Globus pallidus (tissue), 1 donor: ENCODE measurements around the gene TPK1.

ENCODE experiments used
- DNase-seq: peaks from one replicate; pipeline ENCODE4 v3.0.0-alpha.2; 2015; ENCODE audit warnings: low spot score

TPK1 gene

DNA sequence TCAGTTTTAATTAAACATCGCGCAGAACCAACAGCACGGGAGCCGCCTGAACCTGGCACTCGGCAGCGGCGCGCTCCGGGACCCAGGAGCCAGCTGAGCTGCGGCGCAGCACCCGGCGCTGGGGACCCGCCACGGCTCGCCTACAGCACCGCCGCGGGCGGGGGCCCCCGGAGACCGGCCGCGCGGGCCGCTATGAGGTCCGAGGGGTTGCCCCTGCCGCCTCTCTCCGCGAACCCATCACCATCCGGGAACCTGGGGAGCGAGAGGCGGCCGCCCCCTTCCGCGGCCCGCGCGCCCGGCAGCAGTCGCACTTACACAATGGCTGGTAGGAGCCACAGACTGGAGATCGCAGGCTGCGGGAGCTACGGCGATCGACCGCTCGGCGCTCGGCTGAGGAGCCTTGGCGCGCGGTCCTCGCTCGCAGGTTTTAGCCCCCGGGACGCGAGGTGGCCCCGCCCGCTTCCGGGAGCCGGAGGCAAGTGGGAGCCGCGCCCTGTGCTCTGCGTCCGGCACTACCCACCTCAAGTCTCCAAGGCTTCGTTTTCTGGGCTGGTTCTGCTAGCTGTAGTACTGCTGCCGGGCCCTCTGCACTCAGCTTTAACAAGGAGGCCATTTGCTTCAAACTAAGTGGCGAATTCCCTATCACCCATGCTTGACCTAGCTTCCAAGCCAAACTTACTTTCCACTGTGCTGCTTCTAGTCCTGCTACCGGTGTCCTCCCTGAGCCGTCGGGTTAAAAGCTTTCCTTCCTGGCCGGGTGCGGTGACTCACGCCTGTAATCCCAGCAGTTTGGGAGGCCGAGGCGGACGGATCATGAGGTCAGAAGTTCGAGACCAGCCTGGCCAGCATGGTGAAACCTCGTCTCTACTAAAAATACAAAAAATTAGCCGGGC lies at the start of gene TPK1:
Gene TPK1 (minus strand): TSS at position 402 of the 893 bp plus-strand sequence. CDS start 451 bp downstream, outside the sequence.
- DNase-seq, result peak; percentile 87

DNA sequence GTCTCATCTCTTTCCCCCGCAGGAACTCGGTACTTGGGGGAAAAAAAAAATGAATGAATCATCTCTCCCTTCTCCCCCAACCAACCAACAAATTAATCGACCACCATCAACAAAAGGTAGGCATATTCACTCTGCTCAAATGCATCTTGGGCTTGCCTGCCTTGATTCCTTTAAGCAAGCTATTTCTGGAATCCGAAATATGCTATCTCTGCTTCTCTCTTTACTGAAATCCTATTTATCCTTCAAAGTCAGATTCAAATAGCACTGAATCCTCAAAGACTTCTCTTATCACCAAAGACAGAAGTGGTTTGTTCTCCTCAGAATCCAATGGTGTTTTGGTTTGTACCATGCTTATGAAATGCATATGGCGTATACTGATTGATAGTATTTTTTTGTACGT lies 49.6 kb upstream of the TPK1 start:
- no peak for DNase-seq

DNA sequence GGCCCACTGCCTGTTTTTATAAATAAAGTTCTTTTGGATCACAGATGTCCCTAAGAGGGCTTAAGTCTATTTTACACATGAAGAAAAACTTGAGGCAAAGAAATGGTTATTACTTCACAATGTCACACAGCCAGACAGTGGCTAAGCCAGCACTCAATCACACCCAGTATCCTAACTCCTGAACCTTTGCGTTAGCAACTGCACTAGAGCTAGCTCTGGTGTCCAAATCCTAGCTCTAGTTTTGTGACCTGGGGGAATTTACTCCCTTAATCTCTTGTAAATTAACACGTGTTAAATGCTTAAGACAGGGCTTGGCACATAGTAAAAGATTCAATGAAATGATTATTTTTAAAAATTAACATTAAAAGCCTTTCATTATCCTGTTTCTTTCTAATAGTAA lies 49.0 kb upstream of the TPK1 start:
- no peak for DNase-seq

DNA sequence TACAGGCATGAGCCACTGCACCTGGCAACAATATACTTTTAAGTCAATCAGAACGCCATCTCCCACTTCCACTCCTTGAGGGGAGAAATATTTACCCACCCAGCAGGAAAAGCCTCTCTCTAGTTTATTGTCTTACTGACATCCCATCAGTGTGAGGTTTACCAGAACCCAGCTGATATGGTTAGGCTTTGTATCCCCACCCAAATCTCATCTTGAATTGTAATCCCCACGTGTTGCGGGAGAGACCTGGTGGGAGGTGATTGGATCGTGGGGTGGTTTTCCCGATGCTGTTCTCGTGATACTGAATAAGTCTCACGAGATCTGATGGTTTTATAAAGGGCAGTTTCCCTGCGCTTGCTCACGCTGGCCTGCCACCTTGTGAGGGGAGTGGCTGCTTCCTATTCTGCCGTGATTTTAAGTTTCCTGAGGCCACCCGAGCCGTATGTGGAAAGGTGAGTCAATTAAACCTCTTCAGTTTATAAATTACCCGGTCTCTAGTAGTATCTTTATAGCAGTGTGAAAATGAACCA lies 37.5 kb upstream of the TPK1 start:
- DNase-seq, result no peak

DNA sequence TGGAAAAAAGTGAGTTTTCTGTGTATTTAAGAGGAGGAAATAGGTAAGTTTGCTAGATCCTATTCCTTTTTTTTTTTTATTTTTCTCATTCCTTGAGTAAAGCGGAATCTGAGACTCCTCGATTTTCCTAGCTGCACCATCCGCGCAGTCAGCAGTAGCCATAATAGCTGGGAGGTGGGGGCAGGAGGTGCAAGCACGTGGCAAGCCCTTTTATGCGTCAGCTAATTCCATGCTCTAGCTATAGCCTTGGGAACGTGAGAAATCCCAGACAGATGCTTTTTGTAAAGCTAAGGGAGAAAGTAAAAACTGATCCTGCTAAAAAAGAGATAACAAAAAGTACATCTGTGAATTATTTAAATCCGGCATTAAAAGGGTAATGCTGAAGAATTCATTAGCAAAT lies 33.2 kb upstream of the TPK1 start:
- no peak for DNase-seq

DNA sequence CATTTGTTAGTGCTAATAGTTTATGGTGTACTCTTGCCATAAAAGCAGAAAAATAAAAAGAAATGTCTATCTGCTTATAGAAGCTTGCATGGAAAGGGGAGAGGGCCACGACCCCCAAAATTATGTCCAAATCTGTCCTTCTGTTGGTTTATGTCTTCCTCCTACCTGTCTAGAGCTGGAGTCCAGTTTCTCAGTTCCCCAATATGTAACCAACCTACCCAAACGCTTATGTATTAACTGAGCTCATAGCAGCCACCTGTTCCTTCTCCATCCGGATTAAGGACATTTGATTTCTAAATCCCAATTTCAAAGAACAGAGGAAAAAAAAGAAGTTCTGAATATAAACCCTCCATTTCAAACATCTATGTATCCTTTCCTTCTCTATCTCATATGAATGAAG lies 30.3 kb upstream of the TPK1 start:
- no peak for DNase-seq

DNA sequence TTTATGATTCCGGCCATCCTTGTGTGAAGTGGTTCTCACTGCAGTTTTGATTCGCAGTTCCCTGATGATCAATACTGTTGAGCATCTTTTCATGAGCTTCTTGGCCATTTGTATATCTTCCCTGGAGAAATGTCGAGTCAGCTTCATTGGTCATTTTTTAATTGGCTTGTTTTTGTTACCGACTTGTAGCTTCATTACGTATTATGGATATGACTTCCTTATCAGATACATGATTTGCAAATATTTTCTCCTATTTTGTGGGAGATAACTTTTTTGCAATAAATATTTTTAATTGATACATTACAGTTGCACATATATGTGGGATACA lies 27.4 kb upstream of the TPK1 start:
- DNase-seq, result no peak

DNA sequence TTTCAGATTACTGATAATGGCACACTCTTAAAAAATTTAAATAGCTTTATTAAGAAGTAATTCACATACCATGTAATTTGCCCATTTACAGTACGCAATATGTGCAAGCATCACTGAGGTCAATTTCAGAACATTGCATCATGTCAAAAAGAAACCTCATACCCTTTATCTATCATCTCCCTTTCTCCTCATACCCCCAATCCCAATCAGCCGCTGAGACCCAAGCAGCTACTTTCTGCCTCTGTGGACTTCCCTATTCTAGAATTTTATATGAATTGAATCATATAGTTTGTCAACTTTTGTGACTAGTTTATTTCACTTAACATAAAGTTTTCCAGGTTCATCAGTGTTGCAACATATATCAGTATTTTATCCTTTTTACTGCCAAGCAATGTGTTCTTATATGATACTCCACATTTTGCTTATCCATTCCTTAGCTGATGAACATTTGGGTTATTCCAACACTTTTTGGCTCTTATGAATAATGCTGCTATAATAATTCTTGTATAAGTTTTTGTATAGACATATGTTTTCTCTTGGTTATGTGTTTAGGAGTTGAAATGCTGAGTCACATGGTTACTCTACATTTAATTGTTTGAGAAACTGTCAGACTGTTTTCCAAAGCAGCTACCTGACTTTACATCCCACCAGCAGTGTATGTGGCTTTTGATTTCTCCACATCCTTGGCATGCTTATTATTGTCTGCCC lies 26.9 kb upstream of the TPK1 start:
- DNase-seq, result no peak

DNA sequence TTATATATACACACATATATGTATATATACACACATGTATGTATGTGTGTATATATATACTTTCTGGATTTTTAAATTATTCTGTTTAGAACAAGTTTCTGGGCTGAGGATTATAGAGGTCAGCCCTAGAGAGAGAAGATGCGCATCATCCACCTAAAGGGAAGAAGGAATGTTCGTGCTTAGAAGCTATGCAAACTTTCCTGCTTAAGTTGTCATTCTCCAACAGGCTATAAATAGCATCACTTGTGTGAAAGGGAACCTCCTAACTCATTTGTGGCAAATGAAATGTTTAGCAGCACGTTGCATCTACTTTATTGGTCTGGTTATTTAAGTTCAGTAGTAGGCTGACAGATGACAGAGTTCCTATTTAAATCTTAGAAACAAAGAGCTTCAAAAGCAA lies 23.9 kb upstream of the TPK1 start:
- DNase-seq, result no peak

DNA sequence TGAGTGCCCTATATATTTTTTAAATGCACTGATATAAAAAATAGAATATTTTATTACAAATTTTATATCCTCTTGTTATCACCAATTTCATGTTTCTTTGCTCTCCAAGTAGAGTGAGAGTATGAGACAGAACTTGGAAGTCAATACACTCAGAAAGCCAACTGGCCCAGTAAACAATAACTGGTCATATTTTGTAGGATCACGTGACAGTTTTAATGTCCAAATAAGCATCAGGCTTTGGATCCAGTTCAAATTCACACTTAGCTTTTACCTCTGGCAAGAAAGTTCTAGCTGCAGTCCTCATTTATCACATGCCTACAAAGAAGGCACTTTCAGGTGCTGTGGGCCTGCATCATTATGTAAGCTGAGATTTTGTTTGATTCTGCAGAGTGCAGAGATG lies 21.6 kb upstream of the TPK1 start:
- no peak for DNase-seq

DNA sequence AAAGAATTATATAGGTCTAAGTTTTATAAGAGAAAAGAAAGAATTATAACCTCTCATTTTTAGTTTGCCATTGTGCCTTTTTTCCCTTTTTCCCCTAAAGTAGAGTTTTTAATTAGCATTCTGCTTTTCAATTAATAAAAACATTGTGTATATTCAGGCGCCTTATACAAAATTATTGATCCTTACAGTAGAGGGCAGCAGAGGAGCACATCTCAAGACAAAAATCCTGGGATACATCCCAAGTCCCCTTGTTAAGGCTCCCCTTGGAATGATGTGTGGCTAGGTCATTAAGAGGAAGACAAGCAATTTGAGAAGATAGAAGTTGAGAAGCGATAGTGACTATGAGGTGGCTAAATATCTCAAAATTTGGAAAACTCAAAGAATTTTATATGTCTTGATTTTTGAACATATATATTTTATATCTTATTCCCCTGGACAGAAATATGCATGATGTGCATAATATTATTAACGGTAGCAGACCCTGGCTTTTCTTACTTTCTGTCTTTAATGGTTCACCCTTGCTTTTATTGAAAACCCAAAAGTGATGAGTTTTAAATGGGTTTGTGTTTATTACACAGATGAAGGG lies 19.1 kb upstream of the TPK1 start:
- peak; percentile 18 for DNase-seq

DNA sequence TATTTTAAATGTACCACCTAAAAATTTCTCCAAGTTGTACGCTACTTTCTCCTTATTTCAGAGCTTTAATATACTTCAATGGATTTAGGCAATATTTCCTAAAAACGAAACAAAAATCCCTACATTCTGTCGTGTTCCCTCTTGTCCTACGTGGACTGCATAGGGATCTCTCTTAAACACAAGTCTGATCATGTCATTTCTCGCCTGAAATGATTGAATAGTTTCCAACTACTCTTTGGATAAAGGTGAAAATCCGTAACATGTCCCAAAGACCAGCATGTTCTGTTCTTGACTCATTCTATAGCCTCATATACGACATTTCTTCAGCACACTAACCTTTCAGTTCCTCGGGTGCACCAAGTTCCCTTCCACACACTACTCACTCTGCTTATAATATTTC lies 17.7 kb upstream of the TPK1 start:
- DNase-seq, result no peak

DNA sequence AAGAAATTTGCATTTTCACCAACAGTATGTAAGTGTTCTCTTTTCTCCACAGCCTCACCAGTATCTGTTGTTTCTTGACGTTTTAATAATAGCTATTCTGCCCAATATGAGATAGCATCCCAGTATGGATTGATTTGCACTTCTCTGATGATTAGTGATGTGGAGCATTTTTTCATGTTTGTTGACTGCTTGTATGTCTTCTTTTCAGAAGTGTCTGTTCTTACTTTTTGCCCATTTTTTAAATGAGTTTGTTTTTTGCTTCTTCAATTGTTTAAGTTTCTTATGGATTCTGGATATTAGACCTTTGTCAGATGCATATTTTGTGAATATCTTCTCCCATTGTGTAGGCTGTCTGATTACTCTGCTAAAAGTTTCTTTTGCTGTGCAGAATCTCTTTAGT lies 12.2 kb upstream of the TPK1 start:
- no peak for DNase-seq

DNA sequence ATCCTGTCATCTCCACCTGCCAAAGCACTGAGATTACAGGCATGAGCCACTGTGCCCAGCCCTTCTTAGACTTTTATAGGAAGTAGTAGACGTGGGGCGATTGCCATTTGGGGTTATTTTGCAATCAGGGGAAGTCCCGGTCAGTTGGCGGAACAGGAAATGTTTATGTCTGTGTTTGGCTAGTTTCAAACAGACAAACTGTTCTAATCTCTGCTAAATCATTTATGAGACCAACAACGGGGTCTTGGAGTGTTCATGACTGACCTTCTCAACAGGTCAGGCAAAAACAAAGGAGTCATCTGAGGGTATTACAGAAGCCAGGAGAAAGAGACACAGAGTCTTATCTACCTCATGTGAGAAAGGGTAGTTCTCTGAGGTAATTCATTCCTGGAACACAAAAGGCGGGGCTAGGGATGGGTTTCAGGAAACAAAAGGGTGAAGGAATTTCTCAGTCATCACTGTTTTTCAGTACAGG lies 6.6 kb upstream of the TPK1 start:
- peak; percentile 33 for DNase-seq

DNA sequence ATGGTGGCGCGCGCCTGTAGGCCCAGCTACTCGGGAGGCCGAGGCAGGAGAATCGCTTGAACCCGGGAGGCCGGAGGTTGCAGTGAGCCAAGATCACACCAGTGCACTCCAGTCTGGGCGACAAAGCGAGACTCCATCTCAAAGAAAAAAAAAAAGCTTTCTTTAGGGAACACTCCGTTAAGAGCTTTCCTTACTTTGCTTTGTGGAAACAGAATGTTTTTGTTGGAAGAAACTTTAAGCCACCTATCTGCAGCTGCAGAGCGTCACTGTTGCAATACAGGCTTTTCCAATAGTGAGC lies 641 bp upstream of the TPK1 start:
- DNase-seq, result no peak

DNA sequence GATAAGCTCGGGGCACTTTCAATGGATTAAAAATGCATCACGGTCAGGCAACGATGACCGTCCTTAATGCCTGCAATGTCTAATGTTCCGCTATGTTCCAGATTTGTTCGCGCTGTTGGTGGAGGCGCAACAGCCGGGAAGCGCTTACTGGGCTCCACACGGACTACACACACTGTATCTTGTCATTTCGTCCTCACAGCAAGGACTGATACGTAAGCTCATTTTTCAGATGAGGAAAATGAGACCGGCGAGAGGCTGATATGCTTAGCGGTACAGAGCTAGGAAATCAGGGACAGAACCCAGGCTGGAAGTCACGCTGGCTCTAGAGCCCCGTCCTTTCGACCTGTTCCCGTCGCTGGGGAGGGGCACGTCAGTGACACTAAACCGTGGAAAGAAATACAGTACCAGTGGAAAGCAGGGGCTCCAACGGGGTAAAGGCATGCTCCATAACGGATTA lies 670 bp downstream of the TPK1 start:
- DNase-seq, result peak; percentile 62

DNA sequence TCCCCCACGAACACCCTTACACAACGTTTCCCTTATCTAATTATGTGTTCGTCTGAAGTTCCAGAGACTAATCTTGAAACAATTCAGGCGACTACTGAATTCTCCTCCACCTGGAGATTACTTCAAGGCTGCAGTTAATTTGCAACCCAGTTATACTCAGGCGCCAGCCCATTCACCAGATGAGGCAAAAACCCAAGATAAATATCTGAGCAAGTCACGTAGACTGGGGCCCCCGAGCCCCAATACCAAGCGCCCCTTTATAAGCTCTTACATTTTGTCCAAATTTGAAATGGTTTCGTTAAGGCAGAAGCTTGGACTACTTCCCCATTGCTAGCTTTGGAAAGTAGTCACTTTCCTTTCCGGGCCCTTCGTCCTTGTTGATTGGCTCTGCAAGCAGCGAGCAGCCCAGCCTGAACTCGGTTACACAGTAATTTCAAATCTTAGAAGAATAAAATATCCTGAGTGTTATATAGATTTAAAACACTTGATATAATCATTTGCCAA lies 1.2 kb downstream of the TPK1 start:
- no peak for DNase-seq

DNA sequence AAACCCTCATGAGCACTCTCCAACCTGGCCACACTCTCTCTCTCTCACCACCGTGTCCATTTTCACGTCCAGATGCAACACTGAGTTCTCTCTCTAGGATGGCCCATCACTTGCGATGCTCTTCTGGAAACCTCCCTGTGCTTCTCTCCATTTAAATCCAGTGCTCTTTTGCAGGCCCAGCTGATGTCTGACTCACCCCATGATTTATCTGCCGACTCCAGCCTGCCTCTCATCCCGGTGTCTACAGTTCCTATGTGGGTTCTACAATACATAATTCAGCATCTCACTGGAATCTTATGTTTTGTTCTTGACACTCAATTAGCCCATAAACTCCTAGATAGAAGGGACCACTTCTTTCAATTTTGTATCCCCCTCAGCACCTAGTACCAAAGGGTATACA lies 5.0 kb downstream of the TPK1 start:
- DNase-seq, result no peak

DNA sequence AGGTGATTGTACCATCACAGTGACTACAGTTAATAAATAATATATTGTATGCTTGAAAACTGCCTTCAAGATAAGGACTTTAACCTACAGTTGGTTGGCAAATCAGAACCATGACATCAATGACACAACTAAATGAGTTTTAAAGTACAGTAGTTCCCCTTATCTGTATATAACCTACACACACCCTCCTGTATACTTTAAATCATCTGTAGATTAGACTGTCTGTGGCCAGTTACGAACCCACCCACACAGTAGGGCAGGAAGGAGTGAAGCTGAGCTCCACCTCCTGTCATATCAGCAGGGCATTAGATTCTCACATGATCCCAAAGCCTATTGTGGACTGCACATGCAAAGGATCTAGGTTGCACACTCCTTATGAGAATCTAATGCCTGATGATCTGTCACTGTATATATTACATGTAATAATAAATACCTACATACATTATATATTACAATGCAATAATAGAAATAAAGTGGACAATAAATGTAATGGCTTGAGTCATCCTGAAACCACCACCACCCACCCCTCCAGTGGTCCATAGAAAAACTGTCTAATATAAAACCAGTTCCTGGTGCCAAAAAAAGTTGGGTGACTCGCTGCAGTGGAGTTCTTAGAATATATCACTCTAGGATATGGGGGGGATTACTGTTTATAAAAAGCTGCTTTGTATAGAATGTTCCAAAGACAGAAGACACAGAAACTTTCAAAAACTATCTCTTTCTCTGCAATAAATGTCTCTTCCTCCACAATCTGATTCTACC lies 5.6 kb downstream of the TPK1 start:
- DNase-seq, result no peak

DNA sequence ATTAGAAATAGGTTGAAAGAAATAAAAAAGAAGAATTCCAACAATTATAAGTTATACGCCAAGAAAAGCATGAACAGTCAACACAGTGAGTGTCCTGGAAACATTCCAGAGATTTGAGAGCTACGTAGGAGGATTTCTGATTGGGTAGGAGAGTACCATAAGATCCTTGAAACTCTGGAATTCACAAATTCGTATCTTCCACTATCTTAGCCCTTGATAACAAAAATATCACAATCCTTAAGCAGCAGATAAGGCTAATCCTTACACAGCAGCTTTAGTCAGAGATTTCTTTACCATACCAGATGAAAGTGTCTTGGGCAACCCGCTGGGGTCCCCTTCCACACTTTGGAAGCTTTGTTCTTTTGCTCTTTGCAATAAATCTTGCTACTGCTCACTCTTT lies 8.2 kb downstream of the TPK1 start:
- no peak for DNase-seq

DNA sequence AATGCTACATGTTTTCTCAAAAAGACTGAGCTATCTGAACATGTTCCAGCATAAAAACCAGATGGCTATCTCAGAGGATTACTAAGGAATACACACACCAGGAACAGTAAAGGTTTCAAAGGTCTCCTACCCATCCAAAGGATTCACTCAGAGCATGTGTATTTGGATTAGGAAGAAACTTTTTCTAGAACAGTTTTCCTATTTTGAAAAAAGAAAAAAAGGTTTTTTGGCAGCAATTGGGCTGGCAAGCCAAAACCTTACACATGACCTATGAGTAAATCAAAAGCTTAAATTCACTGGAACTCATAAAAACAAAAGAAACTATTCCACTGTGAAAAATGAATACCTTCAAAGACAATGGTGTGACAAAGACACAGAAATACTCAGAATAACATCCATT lies 9.6 kb downstream of the TPK1 start:
- DNase-seq, result no peak

DNA sequence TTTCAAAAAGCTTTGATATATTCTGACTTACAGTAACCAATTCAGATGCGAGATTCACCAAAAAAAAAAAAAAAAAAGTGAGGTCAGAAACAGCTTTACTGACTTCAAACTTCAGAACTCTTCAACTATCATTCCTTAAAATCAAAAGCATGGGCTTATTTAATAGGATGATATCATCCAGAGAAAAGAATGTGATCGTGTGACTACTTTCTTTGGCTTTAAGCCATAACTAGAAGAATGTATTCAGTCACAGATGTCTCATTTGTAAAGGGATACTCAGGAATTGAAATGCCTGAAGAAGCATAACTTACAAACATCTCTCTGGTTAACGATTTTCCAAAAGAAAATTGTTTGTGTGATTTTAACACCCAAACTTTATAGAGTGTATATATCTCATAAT lies 11.5 kb downstream of the TPK1 start:
- no peak for DNase-seq
